Activated CD4-positive, alpha-beta memory T cell treated with anti-CD3 and anti-CD28 coated beads for 36 hours (primary cell): Measurements from ENCODE around the gene TSGA10. TPM values are rescaled to one million over a fixed set of nuclear protein-coding genes. Genes with fewer than 3 reads are reported as not detected.

Experiments
- CTCF ChIA-PET: fragments of 350-600 bp; sonication (Branson Sonifier 250); formaldehyde crosslinking; loops from one replicate; lab custom pipeline; 2021; ENCODE audit warnings: antibody characterized with exemption, inconsistent platforms; lab: Charles Lee
- POLR2A ChIA-PET: fragments of 350-600 bp; sonication (Branson Sonifier 250); formaldehyde crosslinking; loops from one replicate; lab custom pipeline; 2021; ENCODE audit warnings: antibody characterized with exemption; lab: Charles Lee
- DNase-seq: peaks from one replicate; pipeline ENCODE4 v3.0.0-alpha.2; 2020
- H3K27ac Mint-ChIP-seq: one replicate; pipeline ENCODE4 v1.8.0; 2021; ENCODE audit warnings: mixed read lengths
- H3K27me3 Mint-ChIP-seq: one replicate; pipeline ENCODE4 v1.8.0; 2021; ENCODE audit warnings: mixed read lengths
- H3K36me3 Mint-ChIP-seq: one replicate; pipeline ENCODE4 v1.8.0; 2021; ENCODE audit warnings: mixed read lengths
- H3K4me1 Mint-ChIP-seq: one replicate; pipeline ENCODE4 v1.8.0; 2021; ENCODE audit warnings: low read depth, mixed read lengths
- H3K4me3 Mint-ChIP-seq: one replicate; pipeline ENCODE4 v1.8.0; 2021; ENCODE audit warnings: mild to moderate bottlenecking, mixed read lengths
- H3K9me3 Mint-ChIP-seq: one replicate; pipeline ENCODE4 v1.8.0; 2021; ENCODE audit warnings: mixed read lengths
- intact Hi-C: fragments of 100-400 bp; cut with micrococcal nuclease; formaldehyde crosslinking; loops from one replicate; pipeline ENCODE4 v1.15.1; 2023
- total RNA-seq, 2 experiments: library from RNA; stranded (reverse); gene quantifications; one replicate each; pipeline ENCODE4 v1.2.3, GENCODE V29; 2021

Gene TSGA10
- total RNA-seq, 2 experiments from 2014 or later = 6.3 to 7.0 TPM

DNA sequence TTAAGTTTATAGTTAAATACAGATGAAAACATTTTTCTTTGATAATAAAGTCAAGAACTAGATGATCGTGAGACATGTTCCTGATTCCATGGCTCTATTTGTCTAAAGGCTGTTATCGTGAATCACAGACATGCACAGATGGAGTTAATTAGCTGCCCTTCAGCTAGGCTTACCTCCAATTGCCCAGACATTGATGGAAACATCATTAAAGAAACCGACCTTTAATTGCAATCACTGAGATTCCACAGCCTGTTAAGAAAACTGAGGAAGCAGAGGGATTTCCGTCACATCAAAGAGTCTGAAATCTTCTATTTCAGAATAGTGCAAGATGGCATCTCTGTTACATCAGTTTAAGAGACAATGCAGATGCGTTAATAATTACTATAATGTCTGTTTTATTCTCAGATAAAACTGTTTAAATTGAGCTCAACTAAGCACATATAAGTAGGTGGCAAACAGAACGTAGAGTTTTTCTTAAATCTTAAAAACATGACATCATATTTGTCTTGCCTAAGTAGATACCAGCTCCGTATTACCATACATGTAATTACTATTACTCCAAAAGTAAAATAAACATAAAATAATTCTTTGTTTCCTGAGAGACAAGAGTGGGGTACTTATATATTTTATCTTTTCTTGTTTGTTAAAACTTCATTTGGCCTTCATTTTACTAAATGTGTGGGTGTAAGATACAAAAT, 194.8 kb downstream of the TSGA10 start:
- Mint-ChIP-seq H3K27me3 (no peaks in the 10 kb centered on the region), H3K27ac (no peak overlapping the region), H3K4me1 (no peaks in the 10 kb centered on the region), H3K9me3 (peaks cover 14% of the 10 kb centered on the region), H3K4me3 (no peak overlapping the region), H3K36me3 (no peaks in the 10 kb centered on the region)
- ChIA-PET CTCF (no interaction called here), POLR2A (no interaction called here)
- intact Hi-C loops = no loop called here
- no peak for DNase-seq

DNA sequence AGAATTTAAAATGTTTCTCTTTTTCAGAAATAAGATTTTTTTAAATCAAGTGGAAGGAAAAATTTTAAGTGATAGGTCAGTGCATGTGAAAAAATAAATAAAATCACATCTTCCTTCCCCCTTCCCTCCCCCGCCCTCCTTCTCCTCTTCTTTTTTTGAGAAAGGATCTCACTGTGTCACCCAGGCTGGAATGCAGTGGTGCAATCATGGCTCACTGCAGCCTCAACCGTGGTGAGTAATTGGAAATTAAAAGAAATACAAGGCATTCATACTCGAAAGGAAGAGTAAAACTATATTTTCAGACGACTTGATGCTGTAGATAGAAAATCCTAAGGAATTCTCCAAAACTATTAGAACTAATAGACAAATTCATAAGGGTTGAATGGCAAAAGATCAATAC, 201.8 kb downstream of the TSGA10 start:
- no peak overlapping the region for H3K4me3 Mint-ChIP-seq
- H3K4me1 Mint-ChIP-seq = no peaks in the 10 kb centered on the region
- no peaks in the 10 kb centered on the region for H3K36me3 Mint-ChIP-seq
- no peak for DNase-seq
- ChIA-PET CTCF (no interaction called here), POLR2A (no interaction called here)
- H3K27ac Mint-ChIP-seq = no peak overlapping the region
- peaks cover 14% of the 10 kb centered on the region for H3K27me3 Mint-ChIP-seq
- intact Hi-C loops = no loop called here
- no peaks in the 10 kb centered on the region for H3K9me3 Mint-ChIP-seq

DNA sequence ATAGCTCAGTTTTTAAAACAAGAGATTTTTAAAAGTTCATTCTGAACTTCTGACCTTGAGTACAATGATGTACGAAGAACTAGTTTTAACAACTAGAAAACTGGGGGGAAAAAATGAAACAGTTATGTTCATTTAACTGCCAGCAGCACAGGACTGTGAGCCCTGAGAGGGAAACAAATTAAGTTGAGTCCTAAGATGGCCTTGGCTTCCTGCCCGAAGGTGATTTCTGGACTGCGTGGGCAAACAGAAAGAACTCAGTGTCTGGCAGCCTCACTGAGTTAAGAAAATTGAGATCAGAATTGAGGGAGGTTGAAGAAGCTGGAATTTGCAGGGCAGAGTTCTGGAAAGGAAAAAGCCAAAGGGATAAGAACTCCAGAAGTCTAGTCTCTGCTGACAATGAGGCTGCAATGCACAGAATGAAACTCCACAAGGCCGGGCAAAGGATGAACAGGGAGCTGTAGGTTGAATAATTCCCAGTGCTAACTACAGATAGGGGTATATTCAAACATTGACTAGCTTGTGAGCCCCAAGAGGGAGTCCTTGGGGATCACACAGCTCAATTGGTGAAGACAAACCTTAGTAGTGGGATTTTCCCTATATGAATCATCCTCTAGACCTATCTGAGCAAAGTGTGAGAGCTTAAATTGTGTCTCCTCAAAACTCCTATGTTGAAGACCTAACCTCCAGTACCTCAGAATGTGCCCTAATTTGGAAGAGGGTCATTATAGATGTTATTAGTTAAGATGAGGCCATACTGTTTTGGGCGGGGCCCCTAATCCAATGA, 205.6 kb downstream of the TSGA10 start:
- peaks cover 17% of the 10 kb centered on the region for H3K27me3 Mint-ChIP-seq
- ChIA-PET POLR2A (no interaction called here), CTCF (no interaction called here)

DNA sequence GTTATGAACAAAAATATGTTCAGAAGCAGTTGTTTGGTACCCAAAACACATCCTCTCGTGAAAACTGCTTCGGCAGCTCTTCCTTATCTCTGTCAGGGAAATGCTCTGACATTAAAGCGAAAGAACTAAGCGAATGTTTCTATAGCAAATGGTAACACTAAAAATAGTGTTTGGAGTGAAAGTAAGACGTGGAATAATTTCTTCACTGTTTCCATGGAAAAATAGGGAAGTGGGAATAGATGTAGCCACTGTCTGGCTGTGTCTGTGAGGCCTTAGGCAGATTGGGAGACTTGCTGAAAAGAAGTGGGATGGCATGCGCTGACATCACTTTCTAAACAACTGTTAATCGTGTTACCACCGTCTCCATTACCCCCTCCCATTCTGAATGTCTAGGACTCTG, 207.2 kb downstream of the TSGA10 start:
- H3K4me3 Mint-ChIP-seq = no peak overlapping the region
- POLR2A ChIA-PET = no interaction called here
- no peak for DNase-seq
- CTCF ChIA-PET = no interaction called here
- no peak overlapping the region for H3K27ac Mint-ChIP-seq
- H3K36me3 Mint-ChIP-seq = no peaks in the 10 kb centered on the region
- no peaks in the 10 kb centered on the region for H3K9me3 Mint-ChIP-seq
- peaks cover 16% of the 10 kb centered on the region for H3K27me3 Mint-ChIP-seq
- H3K4me1 Mint-ChIP-seq = no peaks in the 10 kb centered on the region
- intact Hi-C loops = no loop called here

More for the DNA sequence above, 205.6 kb downstream of the TSGA10 start:
- no peaks in the 10 kb centered on the region for H3K4me1 Mint-ChIP-seq
- no peak overlapping the region for H3K4me3 Mint-ChIP-seq
- no peak for DNase-seq
- H3K36me3 Mint-ChIP-seq = no peaks in the 10 kb centered on the region
- H3K27ac Mint-ChIP-seq = no peak overlapping the region
- intact Hi-C loops = no loop called here
- no peaks in the 10 kb centered on the region for H3K9me3 Mint-ChIP-seq

Other genes starting within 250 kb of the TSGA10 start
- under 1 TPM; 0.12 to 0.31 TPM for gene CRACDL, start 218.7 kb downstream of the TSGA10 start, total RNA-seq
- under 1 TPM; 0.48 to 0.50 TPM for gene C2orf15, start 13.2 kb downstream of the TSGA10 start, total RNA-seq
- gene LIPT1, start within 50 bp of the TSGA10 start, total RNA-seq = 1 to 10 TPM; 3.3 to 4.6 TPM
- gene MITD1, start 26.1 kb upstream of the TSGA10 start, total RNA-seq = 10 to 100 TPM; 67.4 to 75.5 TPM
- 10 to 100 TPM; 30.3 to 30.8 TPM for gene MRPL30, start 26.2 kb upstream of the TSGA10 start, total RNA-seq
- gene LYG2, start 100.7 kb upstream of the TSGA10 start, total RNA-seq = not detected
- 1 to 10 TPM in 1 of 2 experiments, under 1 TPM in 1; 0.29 to 1.2 TPM for gene LYG1, start 146.3 kb upstream of the TSGA10 start, total RNA-seq
- gene TXNDC9, start 181.4 kb upstream of the TSGA10 start, total RNA-seq = 10 to 100 TPM; 29.6 to 30.5 TPM
- 10 to 100 TPM; 69.7 to 72.0 TPM for gene EIF5B, start 182.4 kb upstream of the TSGA10 start, total RNA-seq